ENCODE data around the gene CRTC2.

Gene CRTC2

GRCh38 chr1:153945795-153946621 lies 12.4 kb downstream of the CRTC2 start:
- DNase-seq (ENCODE audit: low read depth in 2 of 2), result peak; percentile 39 to 42

GRCh38 chr1:153945131-153945794 lies 13.1 kb downstream of the CRTC2 start:
- DNase-seq (ENCODE audit: low read depth in 2 of 2), result peak; percentile 59 to 64

GRCh38 chr1:153944827-153945117 lies 13.6 kb downstream of the CRTC2 start:
- no peak for DNase-seq (ENCODE audit: low read depth in 2 of 2)

GRCh38 chr1:153944005-153944826 lies 14.2 kb downstream of the CRTC2 start:
- DNase-seq (ENCODE audit: low read depth in 2 of 2), result no peak

- DNase-seq (ENCODE audit: low read depth in 2 of 2), result no peak
Observed at GRCh38 chr1:153942766-153943549, 15.5 kb downstream of the CRTC2 start.

- no peak for DNase-seq (ENCODE audit: low read depth in 2 of 2)
Observed at GRCh38 chr1:153941826-153942725, 16.3 kb downstream of the CRTC2 start.

- DNase-seq (ENCODE audit: low read depth in 2 of 2), result no peak
Observed at GRCh38 chr1:153940756-153941155, 17.7 kb downstream of the CRTC2 start.

- no peak for DNase-seq (ENCODE audit: low read depth in 2 of 2)
Observed at GRCh38 chr1:153939476-153939875, 18.9 kb downstream of the CRTC2 start.

- DNase-seq (ENCODE audit: low read depth in 2 of 2), result no peak
Observed at GRCh38 chr1:153938996-153939395, 19.4 kb downstream of the CRTC2 start.

- no peak for DNase-seq (ENCODE audit: low read depth in 2 of 2)
Observed at GRCh38 chr1:153937331-153937730, 21.1 kb downstream of the CRTC2 start.

- DNase-seq (ENCODE audit: low read depth in 2 of 2), result no peak
Observed at GRCh38 chr1:153936011-153936802, 22.2 kb downstream of the CRTC2 start.

GRCh38 chr1:153934746-153935145 lies 23.7 kb downstream of the CRTC2 start:
- DNase-seq (ENCODE audit: low read depth in 2 of 2), result no peak

GRCh38 chr1:153933955-153934354 lies 24.5 kb downstream of the CRTC2 start:
- DNase-seq (ENCODE audit: low read depth in 2 of 2), result no peak

- no peak for DNase-seq (ENCODE audit: low read depth in 2 of 2)
Observed at GRCh38 chr1:153933430-153933829, 25.0 kb downstream of the CRTC2 start.

- DNase-seq (ENCODE audit: low read depth in 2 of 2), result no peak
Observed at GRCh38 chr1:153932156-153933131, 26.0 kb downstream of the CRTC2 start.

GRCh38 chr1:153929981-153930948 lies 28.1 kb downstream of the CRTC2 start:
- DNase-seq (ENCODE audit: low read depth in 2 of 2), result no peak

- no peak for DNase-seq (ENCODE audit: low read depth in 2 of 2)
Observed at GRCh38 chr1:153929426-153929825, 29.0 kb downstream of the CRTC2 start.
